Progenitor cell of endocrine pancreas (in vitro differentiated cells): ENCODE data around the gene PCDHA8. TPM values are rescaled to one million over a fixed set of nuclear protein-coding genes. Genes with fewer than 3 reads are reported as not detected.
"Not testable (repeated sequence)": the region's sequence is repeated elsewhere in the genome, so short reads cannot be mapped to it uniquely, and the experiment has no call there.

ENCODE experiments used
- DNase-seq: peaks from one replicate; pipeline ENCODE4 v3.0.0; 2021; ENCODE audit warnings: low spot score; ENCODE audit not compliant: unreplicated experiment
- H3K27ac Mint-ChIP-seq: 2 replicates; pipeline ENCODE4 v1.8.0; 2021; ENCODE audit warnings: mild to moderate bottlenecking, moderate library complexity, mixed read lengths
- H3K27me3 Mint-ChIP-seq: 2 replicates; pipeline ENCODE4 v1.8.0; 2021; ENCODE audit warnings: mixed read lengths
- H3K36me3 Mint-ChIP-seq: 2 replicates; pipeline ENCODE4 v1.8.0; 2022; ENCODE audit warnings: mixed read lengths; ENCODE audit not compliant: insufficient read depth
- H3K4me1 Mint-ChIP-seq: 2 replicates; pipeline ENCODE4 v1.8.0; 2021; ENCODE audit warnings: low read depth, mixed read lengths
- H3K4me3 Mint-ChIP-seq: 2 replicates; pipeline ENCODE4 v1.8.0; 2021; ENCODE audit warnings: low read depth, mild to moderate bottlenecking, moderate library complexity, mixed read lengths
- H3K9me3 Mint-ChIP-seq: 2 replicates; pipeline ENCODE4 v1.8.0; 2021; ENCODE audit warnings: low read depth, mixed read lengths
- total RNA-seq: library from RNA; stranded (reverse); gene quantifications from 2 replicates; pipeline ENCODE4 v1.2.1, GENCODE V29; 2021
- TF ChIP-seq, protein P1 (sequence below): fragments of 200-600 bp; sonication (generic); IDR thresholded peaks from one replicate; pipeline ENCODE4 v1.5.0; 2021; ENCODE audit warnings: antibody characterized with exemption, mild to moderate bottlenecking; ENCODE audit not compliant: unreplicated experiment

PCDHA8 gene
- total RNA-seq, 1 donor from 2014 or later = 4.9 TPM

- no peaks in the 10 kb centered on the region for H3K27me3 Mint-ChIP-seq
- H3K4me3 Mint-ChIP-seq = no peak overlapping the region
- TF ChIP-seq, protein P1, sequence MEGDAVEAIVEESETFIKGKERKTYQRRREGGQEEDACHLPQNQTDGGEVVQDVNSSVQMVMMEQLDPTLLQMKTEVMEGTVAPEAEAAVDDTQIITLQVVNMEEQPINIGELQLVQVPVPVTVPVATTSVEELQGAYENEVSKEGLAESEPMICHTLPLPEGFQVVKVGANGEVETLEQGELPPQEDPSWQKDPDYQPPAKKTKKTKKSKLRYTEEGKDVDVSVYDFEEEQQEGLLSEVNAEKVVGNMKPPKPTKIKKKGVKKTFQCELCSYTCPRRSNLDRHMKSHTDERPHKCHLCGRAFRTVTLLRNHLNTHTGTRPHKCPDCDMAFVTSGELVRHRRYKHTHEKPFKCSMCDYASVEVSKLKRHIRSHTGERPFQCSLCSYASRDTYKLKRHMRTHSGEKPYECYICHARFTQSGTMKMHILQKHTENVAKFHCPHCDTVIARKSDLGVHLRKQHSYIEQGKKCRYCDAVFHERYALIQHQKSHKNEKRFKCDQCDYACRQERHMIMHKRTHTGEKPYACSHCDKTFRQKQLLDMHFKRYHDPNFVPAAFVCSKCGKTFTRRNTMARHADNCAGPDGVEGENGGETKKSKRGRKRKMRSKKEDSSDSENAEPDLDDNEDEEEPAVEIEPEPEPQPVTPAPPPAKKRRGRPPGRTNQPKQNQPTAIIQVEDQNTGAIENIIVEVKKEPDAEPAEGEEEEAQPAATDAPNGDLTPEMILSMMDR = no peak
- H3K4me1 Mint-ChIP-seq = no peaks in the 10 kb centered on the region
- H3K9me3 Mint-ChIP-seq = peaks cover 35% of the 10 kb centered on the region
- peaks cover 66% of the 10 kb centered on the region for H3K36me3 Mint-ChIP-seq
- H3K27ac Mint-ChIP-seq = no peak overlapping the region
- no peak for DNase-seq
Observed at GRCh38 chr5:140835622-140836510, 5.1 kb upstream of the PCDHA8 start.

GRCh38 chr5:140842798-140843733 is 2.1 kb downstream of the PCDHA8 start:
- Mint-ChIP-seq H3K9me3 (peaks cover 36% of the 10 kb centered on the region), H3K4me3 (no peak overlapping the region), H3K27me3 (no peaks in the 10 kb centered on the region), H3K27ac (no peak overlapping the region), H3K36me3 (peaks cover 58% of the 10 kb centered on the region), H3K4me1 (no peaks in the 10 kb centered on the region)
- TF ChIP-seq, protein P1 = no peak
- no peak for DNase-seq

DNA sequence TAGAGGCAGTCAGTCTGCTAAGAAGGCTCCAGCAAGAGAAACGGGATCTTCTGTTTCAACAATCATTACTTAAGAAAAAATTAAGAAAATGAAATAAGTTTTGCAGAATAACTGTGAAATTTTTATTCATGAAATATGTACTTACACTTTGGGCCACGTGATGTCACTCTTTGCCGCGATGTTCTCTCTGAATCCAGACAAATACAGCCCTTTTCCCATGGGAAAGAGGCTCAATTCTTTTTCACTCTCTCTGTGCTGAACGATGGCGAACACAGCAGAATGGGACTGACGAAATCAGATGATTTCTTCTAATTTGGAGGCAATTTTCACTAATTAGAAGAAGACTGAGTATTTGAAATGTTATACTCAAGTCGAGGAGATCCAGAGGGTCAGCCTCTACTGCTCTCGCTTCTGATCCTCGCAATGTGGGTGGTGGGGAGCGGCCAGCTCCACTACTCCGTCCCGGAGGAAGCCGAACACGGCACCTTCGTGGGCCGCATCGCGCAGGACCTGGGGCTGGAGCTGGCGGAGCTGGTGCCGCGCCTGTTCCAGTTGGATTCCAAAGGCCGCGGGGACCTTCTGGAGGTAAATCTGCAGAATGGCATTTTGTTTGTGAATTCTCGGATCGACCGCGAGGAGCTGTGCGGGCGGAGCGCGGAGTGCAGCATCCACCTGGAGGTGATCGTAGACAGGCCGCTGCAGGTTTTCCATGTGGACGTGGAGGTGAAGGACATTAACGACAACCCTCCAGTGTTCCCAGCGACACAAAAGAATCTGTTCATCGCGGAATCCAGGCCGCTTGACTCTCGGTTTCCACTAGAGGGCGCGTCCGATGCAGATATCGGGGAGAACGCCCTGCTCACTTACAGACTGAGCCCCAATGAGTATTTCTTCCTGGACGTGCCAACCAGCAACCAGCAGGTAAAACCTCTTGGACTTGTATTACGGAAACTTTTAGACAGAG is 7.4 kb downstream of the PCDHA8 start, which contains the start of gene PCDHA9:
TSS of gene PCDHA9 (plus strand) at position 244 of the 964 bp plus-strand sequence. CDS start at position 358, 114 bp downstream.
- Mint-ChIP-seq H3K9me3 (peaks cover 21% of the 10 kb centered on the region), H3K27ac (peak within 1 kb of the TSS; percentile 37), H3K36me3 (peaks cover 53% of the 10 kb centered on the region), H3K4me3 (peak within 1 kb of the TSS; percentile 48)
- H3K4me1 Mint-ChIP-seq, DNase-seq, H3K27me3 Mint-ChIP-seq: not testable (repeated sequence)

DNA sequence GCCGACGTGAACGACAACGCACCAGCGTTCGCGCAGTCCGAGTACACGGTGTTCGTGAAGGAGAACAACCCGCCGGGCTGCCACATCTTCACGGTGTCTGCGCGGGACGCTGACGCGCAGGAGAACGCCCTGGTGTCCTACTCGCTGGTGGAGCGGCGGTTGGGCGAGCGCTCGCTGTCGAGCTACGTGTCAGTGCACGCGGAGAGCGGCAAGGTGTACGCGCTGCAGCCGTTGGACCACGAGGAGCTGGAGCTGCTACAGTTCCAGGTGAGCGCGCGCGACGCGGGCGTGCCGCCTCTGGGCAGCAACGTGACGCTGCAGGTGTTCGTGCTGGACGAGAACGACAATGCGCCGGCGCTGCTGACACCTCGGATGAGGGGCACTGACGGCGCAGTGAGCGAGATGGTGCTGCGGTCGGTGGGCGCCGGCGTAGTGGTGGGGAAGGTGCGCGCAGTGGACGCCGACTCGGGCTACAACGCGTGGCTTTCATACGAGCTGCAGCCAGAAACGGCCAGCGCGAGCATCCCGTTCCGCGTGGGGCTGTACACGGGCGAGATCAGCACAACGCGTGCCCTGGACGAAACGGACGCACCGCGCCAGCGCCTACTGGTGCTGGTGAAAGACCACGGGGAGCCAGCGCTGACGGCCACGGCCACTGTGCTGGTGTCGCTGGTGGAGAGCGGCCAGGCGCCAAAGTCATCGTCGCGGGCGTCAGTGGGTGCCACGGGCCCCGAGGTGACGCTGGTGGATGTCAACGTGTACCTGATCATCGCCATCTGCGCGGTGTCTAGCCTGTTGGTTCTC is 9.0 kb downstream of the PCDHA8 start:
- H3K4me3 Mint-ChIP-seq, DNase-seq, H3K4me1 Mint-ChIP-seq, H3K27ac Mint-ChIP-seq, H3K27me3 Mint-ChIP-seq: not testable (repeated sequence)
- Mint-ChIP-seq H3K36me3 (peaks cover 48% of the 10 kb centered on the region), H3K9me3 (peaks cover 18% of the 10 kb centered on the region)

GRCh38 chr5:140855772-140856674 is 15.0 kb downstream of the PCDHA8 start, which contains the start of gene PCDHA10:
Gene PCDHA10, plus strand, starts transcription at chr5:140855897. Its CDS starts 152 bp downstream, at chr5:140856049.
- no peak for DNase-seq
- Mint-ChIP-seq H3K27ac (peak within 1 kb of the TSS; percentile 95), H3K36me3 (peaks cover 52% of the 10 kb centered on the region), H3K9me3 (peaks cover 25% of the 10 kb centered on the region), H3K27me3 (no peaks in the 10 kb centered on the region), H3K4me1 (peaks cover 4% of the 10 kb centered on the region), H3K4me3 (peak within 1 kb of the TSS; percentile 83)
- TF ChIP-seq, protein P1 = peak; percentile 61
